Measurements from ENCODE around the gene DYNC1I1. TPM values are rescaled to one million over a fixed set of nuclear protein-coding genes. Genes with fewer than 3 reads are reported as not detected.

The DYNC1I1 gene
- total RNA-seq, 3 donors from 2014 or later (not counting 1 experiment from before 2014, with no cell fraction given), result not detected

DNA sequence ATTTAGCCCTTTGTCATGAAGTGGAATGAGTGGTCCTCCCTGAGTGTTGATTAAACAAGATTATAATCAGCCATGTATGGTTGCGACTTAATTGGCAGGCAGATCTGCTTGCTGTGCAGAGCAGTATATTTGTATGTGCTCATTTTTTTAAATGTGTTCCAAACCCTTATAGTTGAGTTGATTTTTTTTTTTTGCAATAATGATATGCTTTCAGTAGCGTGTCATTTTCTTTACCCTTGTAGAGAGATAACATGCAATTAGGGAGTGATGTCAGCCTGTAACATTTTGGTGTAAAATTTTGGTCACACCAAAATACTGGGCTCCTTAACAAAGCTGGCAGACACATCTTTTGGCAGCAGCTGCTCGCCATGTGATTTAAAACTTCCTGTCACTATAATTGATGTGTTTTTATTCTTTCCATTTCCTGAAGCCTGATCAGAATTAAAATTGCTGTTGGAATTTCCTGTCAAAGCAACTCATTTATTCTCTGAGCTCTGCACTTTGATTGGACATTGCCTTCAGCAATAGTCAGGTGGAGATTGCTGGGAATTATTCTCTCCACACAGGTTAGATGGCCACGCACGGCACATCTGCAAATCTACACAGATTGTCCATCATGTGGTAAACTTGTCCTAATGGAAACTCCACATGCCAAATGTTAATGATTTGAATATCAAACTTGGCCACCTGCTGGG, 125.3 kb downstream of the DYNC1I1 start:
- no peak overlapping the region for H3K27ac ChIP-seq (ENCODE audit: low read length)
- Mint-ChIP-seq H3K9me3 (no peaks in the 10 kb centered on the region), H3K4me1 (no peaks in the 10 kb centered on the region), H3K27me3 (ENCODE audit: low read depth in 2 of 2) (peaks cover 7 to 28% of the 10 kb centered on the region in 2 donors), H3K27ac (no peak overlapping the region), H3K4me3 (no peak overlapping the region), H3K36me3 (no peaks in the 10 kb centered on the region)
- no peaks in the 10 kb centered on the region for H3K9me3 ChIP-seq (ENCODE audit: control insufficient read depth, insufficient read depth, low read length)
- DNase-seq (no peak), ATAC-seq (no peak)
- intact Hi-C loops (cut with micrococcal nuclease), result no loop called here
- no peaks in the 10 kb centered on the region for H3K36me3 ChIP-seq (ENCODE audit: control insufficient read depth, insufficient read depth, low read length)
- no peaks in the 10 kb centered on the region for H3K4me1 ChIP-seq (ENCODE audit: control insufficient read depth, insufficient read depth, low read length)
- TF ChIP-seq, protein P1, sequence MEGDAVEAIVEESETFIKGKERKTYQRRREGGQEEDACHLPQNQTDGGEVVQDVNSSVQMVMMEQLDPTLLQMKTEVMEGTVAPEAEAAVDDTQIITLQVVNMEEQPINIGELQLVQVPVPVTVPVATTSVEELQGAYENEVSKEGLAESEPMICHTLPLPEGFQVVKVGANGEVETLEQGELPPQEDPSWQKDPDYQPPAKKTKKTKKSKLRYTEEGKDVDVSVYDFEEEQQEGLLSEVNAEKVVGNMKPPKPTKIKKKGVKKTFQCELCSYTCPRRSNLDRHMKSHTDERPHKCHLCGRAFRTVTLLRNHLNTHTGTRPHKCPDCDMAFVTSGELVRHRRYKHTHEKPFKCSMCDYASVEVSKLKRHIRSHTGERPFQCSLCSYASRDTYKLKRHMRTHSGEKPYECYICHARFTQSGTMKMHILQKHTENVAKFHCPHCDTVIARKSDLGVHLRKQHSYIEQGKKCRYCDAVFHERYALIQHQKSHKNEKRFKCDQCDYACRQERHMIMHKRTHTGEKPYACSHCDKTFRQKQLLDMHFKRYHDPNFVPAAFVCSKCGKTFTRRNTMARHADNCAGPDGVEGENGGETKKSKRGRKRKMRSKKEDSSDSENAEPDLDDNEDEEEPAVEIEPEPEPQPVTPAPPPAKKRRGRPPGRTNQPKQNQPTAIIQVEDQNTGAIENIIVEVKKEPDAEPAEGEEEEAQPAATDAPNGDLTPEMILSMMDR (IDR thresholded peaks at IDR 0.05), result no peak
- no peaks in the 10 kb centered on the region for H3K27me3 ChIP-seq (ENCODE audit: control insufficient read depth, insufficient read depth, low read length)
- WGBS (ENCODE audit: insufficient coverage), result 39% methylated on average over 5 of the region's 5 CpGs
- H3K4me3 ChIP-seq (ENCODE audit: low read length), result no peak overlapping the region

DNA sequence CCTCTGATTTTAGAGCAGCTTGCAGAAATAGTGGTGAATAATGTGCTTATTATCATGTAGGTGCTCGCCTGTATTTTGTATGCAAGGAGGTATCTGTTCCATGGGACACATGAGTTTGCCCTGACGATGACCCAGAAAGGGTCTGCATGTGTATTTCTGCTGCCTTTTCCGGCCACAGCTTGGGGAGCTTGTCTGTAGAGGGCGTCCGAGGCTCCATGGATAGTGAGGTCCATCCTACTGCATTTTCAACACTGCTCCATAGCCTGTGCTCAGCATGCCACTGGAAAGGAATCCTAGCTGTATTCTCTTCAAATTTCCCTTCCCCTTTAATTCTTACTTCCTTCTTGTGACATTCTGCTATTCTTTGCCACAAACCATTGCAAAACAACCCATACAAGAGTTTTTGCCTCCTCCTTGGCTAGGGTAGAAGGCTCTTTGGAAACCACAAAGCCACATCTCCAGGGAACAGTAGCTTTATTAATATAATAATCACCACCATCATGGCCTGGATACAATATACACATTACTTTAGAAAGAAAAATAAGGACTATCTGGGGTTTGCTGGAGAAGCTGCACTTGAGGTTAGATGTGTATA, 127.7 kb downstream of the DYNC1I1 start:
- no peaks in the 10 kb centered on the region for H3K36me3 Mint-ChIP-seq
- no peaks in the 10 kb centered on the region for H3K9me3 Mint-ChIP-seq
- H3K27ac ChIP-seq (ENCODE audit: low read length), result no peak overlapping the region
- no peak overlapping the region for H3K4me3 Mint-ChIP-seq
- H3K36me3 ChIP-seq (ENCODE audit: control insufficient read depth, insufficient read depth, low read length), result no peaks in the 10 kb centered on the region
- ATAC-seq, result no peak
- TF ChIP-seq, protein P1 (IDR thresholded peaks at IDR 0.05), result no peak
- H3K9me3 ChIP-seq (ENCODE audit: control insufficient read depth, insufficient read depth, low read length), result no peaks in the 10 kb centered on the region
- intact Hi-C loops (cut with micrococcal nuclease), result no loop called here
- no peak overlapping the region for H3K27ac Mint-ChIP-seq
- peaks cover 7 to 26% of the 10 kb centered on the region in 2 donors for H3K27me3 Mint-ChIP-seq (ENCODE audit: low read depth in 2 of 2)
- WGBS (ENCODE audit: insufficient coverage), result 66% methylated on average over 5 of the region's 5 CpGs
- no peaks in the 10 kb centered on the region for H3K4me1 ChIP-seq (ENCODE audit: control insufficient read depth, insufficient read depth, low read length)
- H3K4me3 ChIP-seq (ENCODE audit: low read length), result no peak overlapping the region
- H3K4me1 Mint-ChIP-seq, result no peaks in the 10 kb centered on the region
- H3K27me3 ChIP-seq (ENCODE audit: control insufficient read depth, insufficient read depth, low read length), result peaks cover 2% of the 10 kb centered on the region
- no peak for DNase-seq

DNA sequence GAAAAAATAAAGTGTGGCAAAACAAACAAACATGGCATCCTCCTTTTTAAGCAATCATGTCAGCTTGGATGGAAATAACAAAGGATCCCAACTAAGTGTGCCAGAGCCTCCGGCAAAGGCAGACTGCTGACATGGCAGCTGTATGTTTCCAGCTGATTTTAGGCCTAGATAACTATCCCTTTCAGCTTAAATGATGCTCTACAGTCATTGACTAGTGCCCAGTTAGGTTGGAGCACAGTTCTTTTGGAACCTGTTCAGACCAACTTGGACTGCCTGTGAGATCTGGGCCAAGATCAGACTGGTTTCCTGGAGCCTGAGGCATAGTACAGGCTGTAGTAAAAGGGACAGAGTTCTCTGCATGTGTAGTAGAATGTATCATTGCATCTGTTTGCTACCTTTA, 128.7 kb downstream of the DYNC1I1 start:
- no peaks in the 10 kb centered on the region for H3K36me3 ChIP-seq (ENCODE audit: control insufficient read depth, insufficient read depth, low read length)
- DNase-seq, result no peak
- H3K4me1 ChIP-seq (ENCODE audit: control insufficient read depth, insufficient read depth, low read length), result no peaks in the 10 kb centered on the region
- Mint-ChIP-seq H3K36me3 (no peaks in the 10 kb centered on the region), H3K4me3 (no peak overlapping the region), H3K27me3 (ENCODE audit: low read depth in 2 of 2) (peaks cover 3 to 16% of the 10 kb centered on the region in 2 donors), H3K27ac (no peak overlapping the region), H3K9me3 (no peaks in the 10 kb centered on the region), H3K4me1 (no peaks in the 10 kb centered on the region)
- no peak overlapping the region for H3K27ac ChIP-seq (ENCODE audit: low read length)
- no peaks in the 10 kb centered on the region for H3K9me3 ChIP-seq (ENCODE audit: control insufficient read depth, insufficient read depth, low read length)
- WGBS (ENCODE audit: insufficient coverage), result 83% methylated on average over 1 of the region's 1 CpG
- intact Hi-C loops (cut with micrococcal nuclease), result no loop called here
- TF ChIP-seq, protein P1 (IDR thresholded peaks at IDR 0.05), result no peak
- no peak overlapping the region for H3K4me3 ChIP-seq (ENCODE audit: low read length)
- H3K27me3 ChIP-seq (ENCODE audit: control insufficient read depth, insufficient read depth, low read length), result peaks cover 2% of the 10 kb centered on the region
- no peak for ATAC-seq

All from natural killer cell (primary cell).